ENCODE results near the gene ABO. TPM values are rescaled to one million over a fixed set of nuclear protein-coding genes. Genes with fewer than 3 reads are reported as not detected.
"Not testable (repeated sequence)": the region's sequence is repeated elsewhere in the genome, so short reads cannot be mapped to it uniquely, and the experiment has no call there.

Gene ABO
- total and polyA plus RNA-seq, 2 donors = 0.14 to 1.3 TPM

- not testable (repeated sequence) for H3K36me3 ChIP-seq (ENCODE audit: control insufficient read depth in 2 of 2, insufficient read depth in 2 of 2, low read length in 1 of 2); H3K4me1 ChIP-seq (ENCODE audit: control insufficient read depth in 2 of 2, insufficient read depth in 2 of 2, low read length in 2 of 2); H3K27me3 ChIP-seq (ENCODE audit: control insufficient read depth in 2 of 2, insufficient read depth in 1 of 2, low read length in 1 of 2); DNase-seq (ENCODE audit: low read depth in 6 of 9, low spot score in 9 of 9); H3K27ac ChIP-seq (ENCODE audit: low read depth in 1 of 2, low read length in 1 of 2); H3K9me3 ChIP-seq (ENCODE audit: control insufficient read depth in 2 of 2, insufficient read depth in 1 of 2, low read length in 1 of 2); H3K4me3 ChIP-seq (ENCODE audit: low read length in 2 of 2)
- 90% methylated on average over 16 of the region's 16 CpGs for WGBS
Measured at GRCh38 chr9:133299996-133300395, 25.0 kb upstream of the ABO start.

DNA sequence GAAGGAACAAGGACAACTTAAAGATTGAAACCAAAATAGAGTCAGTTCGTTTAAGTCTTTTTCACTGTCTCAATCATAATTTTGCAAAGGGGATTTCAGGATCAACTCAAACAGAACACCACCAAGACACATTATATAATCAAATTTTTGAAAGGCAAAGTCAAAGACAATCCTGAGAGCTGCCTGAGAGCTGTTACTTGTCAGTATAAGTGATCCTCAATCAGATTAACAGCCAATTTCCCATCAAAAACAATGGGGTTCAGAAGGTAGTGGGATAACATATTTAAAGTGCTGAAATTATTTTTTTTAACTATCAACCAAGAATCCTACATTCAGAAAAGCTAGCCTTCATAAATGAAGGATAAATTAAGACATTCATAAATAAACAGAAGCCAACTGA lies 19.3 kb upstream of the ABO start:
- Histone ChIP-seq H3K4me3 (ENCODE audit: low read length in 2 of 2) (no peak overlapping the region), H3K9me3 (ENCODE audit: control insufficient read depth in 2 of 2, insufficient read depth in 1 of 2, low read length in 1 of 2) (peaks cover 2 to 3% of the 10 kb centered on the region in 2 donors), H3K27ac (ENCODE audit: low read depth in 1 of 2, low read length in 1 of 2) (no peak overlapping the region), H3K4me1 (ENCODE audit: control insufficient read depth in 2 of 2, insufficient read depth in 2 of 2, low read length in 2 of 2) (no peaks in the 10 kb centered on the region), H3K36me3 (ENCODE audit: control insufficient read depth in 2 of 2, insufficient read depth in 2 of 2, low read length in 1 of 2) (no peaks in the 10 kb centered on the region), H3K27me3 (ENCODE audit: control insufficient read depth in 2 of 2, insufficient read depth in 1 of 2, low read length in 1 of 2) (no peaks in the 10 kb centered on the region)
- 78% methylated on average over 1 of the region's 1 CpG for WGBS
- no peak for DNase-seq (ENCODE audit: low read depth in 6 of 9, low spot score in 9 of 9)

GRCh38 chr9:133290751-133291302 lies 15.8 kb upstream of the ABO start:
- Histone ChIP-seq H3K27ac (ENCODE audit: low read depth in 1 of 2, low read length in 1 of 2) (no peak overlapping the region), H3K9me3 (ENCODE audit: control insufficient read depth in 2 of 2, insufficient read depth in 1 of 2, low read length in 1 of 2) (peaks cover 2 to 6% of the 10 kb centered on the region in 2 donors), H3K4me3 (ENCODE audit: low read length in 2 of 2) (no peak overlapping the region), H3K4me1 (ENCODE audit: control insufficient read depth in 2 of 2, insufficient read depth in 2 of 2, low read length in 2 of 2) (no peaks in the 10 kb centered on the region), H3K27me3 (ENCODE audit: control insufficient read depth in 2 of 2, insufficient read depth in 1 of 2, low read length in 1 of 2) (no peaks in the 10 kb centered on the region), H3K36me3 (ENCODE audit: control insufficient read depth in 2 of 2, insufficient read depth in 2 of 2, low read length in 1 of 2) (no peaks in the 10 kb centered on the region)
- WGBS = 89% methylated on average over 2 of the region's 2 CpGs
- DNase-seq (ENCODE audit: low read depth in 6 of 9, low spot score in 9 of 9) = no peak

- Histone ChIP-seq H3K27me3 (ENCODE audit: control insufficient read depth in 2 of 2, insufficient read depth in 1 of 2, low read length in 1 of 2) (no peaks in the 10 kb centered on the region), H3K9me3 (ENCODE audit: control insufficient read depth in 2 of 2, insufficient read depth in 1 of 2, low read length in 1 of 2) (peaks cover 2 to 6% of the 10 kb centered on the region in 2 donors), H3K36me3 (ENCODE audit: control insufficient read depth in 2 of 2, insufficient read depth in 2 of 2, low read length in 1 of 2) (no peaks in the 10 kb centered on the region), H3K27ac (ENCODE audit: low read depth in 1 of 2, low read length in 1 of 2) (no peak overlapping the region), H3K4me1 (ENCODE audit: control insufficient read depth in 2 of 2, insufficient read depth in 2 of 2, low read length in 2 of 2) (no peaks in the 10 kb centered on the region), H3K4me3 (ENCODE audit: low read length in 2 of 2) (no peak overlapping the region)
- no peak for DNase-seq (ENCODE audit: low read depth in 6 of 9, low spot score in 9 of 9)
- 78% methylated on average over 2 of the region's 2 CpGs for WGBS
Measured at GRCh38 chr9:133286523-133286922, 11.5 kb upstream of the ABO start.

DNA sequence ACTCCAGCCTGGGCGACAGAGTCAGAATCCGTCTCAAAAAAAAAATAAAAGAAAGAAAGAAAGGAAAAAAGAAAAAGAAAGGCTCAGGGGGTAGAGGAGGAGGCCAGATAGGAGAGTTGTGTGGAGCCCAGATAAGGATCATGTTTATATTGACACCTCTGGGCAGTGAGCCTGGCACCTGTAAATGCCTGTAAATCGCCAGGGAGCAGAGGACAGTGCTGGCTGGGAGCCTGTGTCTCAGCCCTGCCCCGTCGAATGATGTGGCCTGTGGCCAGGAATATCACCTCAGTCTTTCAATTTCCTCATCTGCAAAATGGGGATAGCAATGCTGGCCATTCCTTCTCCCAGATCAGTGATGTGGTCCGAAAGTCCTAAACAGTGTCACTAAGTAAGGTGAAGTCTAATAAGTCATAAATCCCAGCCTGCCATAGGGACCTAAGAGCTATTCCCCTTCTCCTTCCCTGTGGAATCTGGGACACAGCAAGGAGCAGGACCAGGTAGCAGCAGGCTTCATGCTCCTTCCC lies 10.3 kb upstream of the ABO start:
- no peaks in the 10 kb centered on the region for H3K4me1 ChIP-seq (ENCODE audit: control insufficient read depth in 2 of 2, insufficient read depth in 2 of 2, low read length in 2 of 2)
- no peak overlapping the region for H3K27ac ChIP-seq (ENCODE audit: low read depth in 1 of 2, low read length in 1 of 2)
- H3K36me3 ChIP-seq (ENCODE audit: control insufficient read depth in 2 of 2, insufficient read depth in 2 of 2, low read length in 1 of 2) = no peaks in the 10 kb centered on the region
- DNase-seq (ENCODE audit: low read depth in 6 of 9, low spot score in 9 of 9) = no peak
- no peaks in the 10 kb centered on the region for H3K27me3 ChIP-seq (ENCODE audit: control insufficient read depth in 2 of 2, insufficient read depth in 1 of 2, low read length in 1 of 2)
- H3K9me3 ChIP-seq (ENCODE audit: control insufficient read depth in 2 of 2, insufficient read depth in 1 of 2, low read length in 1 of 2) = peaks cover 0 to 2% of the 10 kb centered on the region in 2 donors
- H3K4me3 ChIP-seq (ENCODE audit: low read length in 2 of 2) = no peak overlapping the region
- 93% methylated on average over 6 of the region's 6 CpGs for WGBS

GRCh38 chr9:133284362-133284761 lies 9.4 kb upstream of the ABO start:
- Histone ChIP-seq H3K27me3 (ENCODE audit: control insufficient read depth in 2 of 2, insufficient read depth in 1 of 2, low read length in 1 of 2) (no peaks in the 10 kb centered on the region), H3K4me3 (ENCODE audit: low read length in 2 of 2) (no peak overlapping the region), H3K9me3 (ENCODE audit: control insufficient read depth in 2 of 2, insufficient read depth in 1 of 2, low read length in 1 of 2) (peaks cover 0 to 2% of the 10 kb centered on the region in 2 donors), H3K36me3 (ENCODE audit: control insufficient read depth in 2 of 2, insufficient read depth in 2 of 2, low read length in 1 of 2) (no peaks in the 10 kb centered on the region), H3K27ac (ENCODE audit: low read depth in 1 of 2, low read length in 1 of 2) (no peak overlapping the region), H3K4me1 (ENCODE audit: control insufficient read depth in 2 of 2, insufficient read depth in 2 of 2, low read length in 2 of 2) (no peaks in the 10 kb centered on the region)
- DNase-seq (ENCODE audit: low read depth in 6 of 9, low spot score in 9 of 9) = no peak
- 99% methylated on average over 8 of the region's 8 CpGs for WGBS

DNA sequence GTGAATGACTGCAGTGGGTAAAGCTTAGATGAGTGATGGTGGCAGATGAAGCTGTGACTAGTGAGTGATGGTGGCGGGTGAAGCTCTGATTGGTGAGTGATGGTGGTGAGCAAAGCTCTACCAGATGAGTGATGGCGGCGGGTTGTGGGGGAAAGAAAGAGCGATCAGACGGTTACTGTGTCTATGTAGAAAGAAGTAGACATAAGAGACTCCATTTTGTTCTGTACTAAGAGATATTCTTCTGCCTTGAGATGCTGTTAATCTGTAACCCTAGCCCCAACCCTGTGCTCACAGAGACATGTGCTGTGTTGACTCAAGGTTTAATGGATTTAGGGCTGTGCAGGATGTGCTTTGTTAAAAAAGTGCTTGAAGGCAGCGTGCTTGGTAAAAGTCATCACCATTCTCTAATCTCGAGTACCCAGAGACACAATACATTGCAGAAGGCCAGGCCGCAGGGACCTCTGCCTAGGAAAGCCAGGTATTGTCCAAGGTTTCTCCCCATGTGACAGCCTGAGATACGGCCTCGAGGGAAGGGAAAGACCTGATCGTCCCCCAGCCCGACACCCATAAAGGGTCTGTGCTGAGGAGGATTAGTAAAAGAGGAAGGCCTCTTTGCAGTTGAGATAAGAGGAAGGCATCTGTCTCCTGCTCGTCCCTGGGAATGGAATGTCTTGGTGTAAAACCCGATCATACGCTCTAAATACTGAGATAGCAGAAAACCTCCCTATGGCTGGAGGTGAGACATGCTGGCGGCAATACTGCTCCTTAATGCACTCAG lies 8.4 kb upstream of the ABO start:
- DNase-seq (ENCODE audit: low read depth in 6 of 9, low spot score in 9 of 9) = not testable (repeated sequence)

GRCh38 chr9:133282464-133283238 lies 7.7 kb upstream of the ABO start:
- no peak for DNase-seq (ENCODE audit: low read depth in 6 of 9, low spot score in 9 of 9)
- H3K27me3 ChIP-seq (ENCODE audit: control insufficient read depth in 2 of 2, insufficient read depth in 1 of 2, low read length in 1 of 2) = peaks cover 2 to 8% of the 10 kb centered on the region in 2 donors
- H3K9me3 ChIP-seq (ENCODE audit: control insufficient read depth in 2 of 2, insufficient read depth in 1 of 2, low read length in 1 of 2) = peaks cover 0 to 8% of the 10 kb centered on the region in 2 donors
- H3K4me3 ChIP-seq (ENCODE audit: low read length in 2 of 2) = no peak overlapping the region
- H3K27ac ChIP-seq (ENCODE audit: low read depth in 1 of 2, low read length in 1 of 2) = no peak overlapping the region
- H3K36me3 ChIP-seq (ENCODE audit: control insufficient read depth in 2 of 2, insufficient read depth in 2 of 2, low read length in 1 of 2) = no peaks in the 10 kb centered on the region
- no peaks in the 10 kb centered on the region for H3K4me1 ChIP-seq (ENCODE audit: control insufficient read depth in 2 of 2, insufficient read depth in 2 of 2, low read length in 2 of 2)
- 65% methylated on average over 7 of the region's 7 CpGs for WGBS

More for the DNA sequence above, 8.4 kb upstream of the ABO start:
- not testable (repeated sequence) for H3K27ac ChIP-seq (ENCODE audit: low read depth in 1 of 2, low read length in 1 of 2); H3K4me3 ChIP-seq (ENCODE audit: low read length in 2 of 2); H3K27me3 ChIP-seq (ENCODE audit: control insufficient read depth in 2 of 2, insufficient read depth in 1 of 2, low read length in 1 of 2); H3K9me3 ChIP-seq (ENCODE audit: control insufficient read depth in 2 of 2, insufficient read depth in 1 of 2, low read length in 1 of 2); H3K36me3 ChIP-seq (ENCODE audit: control insufficient read depth in 2 of 2, insufficient read depth in 2 of 2, low read length in 1 of 2); H3K4me1 ChIP-seq (ENCODE audit: control insufficient read depth in 2 of 2, insufficient read depth in 2 of 2, low read length in 2 of 2)
- WGBS = 96% methylated on average over 16 of the region's 16 CpGs

DNA sequence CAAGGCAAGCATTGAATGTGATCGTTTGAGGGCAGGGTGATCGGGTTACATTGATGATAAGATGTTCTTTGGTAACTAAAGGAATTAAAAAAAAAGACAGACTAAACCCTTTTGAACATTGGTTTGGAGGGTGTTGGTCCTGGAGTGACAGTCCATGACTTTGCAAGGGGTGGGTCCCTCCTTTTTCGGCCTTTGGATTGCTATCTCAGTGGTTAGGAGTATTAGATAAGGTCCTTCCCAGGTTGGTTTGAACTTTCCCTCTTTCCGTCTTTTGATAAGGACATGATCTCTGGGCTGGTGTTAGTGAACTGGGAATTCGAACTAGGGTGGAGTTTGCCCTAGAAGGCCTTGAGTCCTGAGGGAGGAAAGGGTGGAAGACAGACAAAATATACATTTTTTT lies 5.4 kb upstream of the ABO start:
- Histone ChIP-seq H3K4me1 (ENCODE audit: control insufficient read depth in 2 of 2, insufficient read depth in 2 of 2, low read length in 2 of 2) (no peaks in the 10 kb centered on the region), H3K27ac (ENCODE audit: low read depth in 1 of 2, low read length in 1 of 2) (no peak overlapping the region), H3K36me3 (ENCODE audit: control insufficient read depth in 2 of 2, insufficient read depth in 2 of 2, low read length in 1 of 2) (no peaks in the 10 kb centered on the region), H3K4me3 (ENCODE audit: low read length in 2 of 2) (no peak overlapping the region), H3K27me3 (ENCODE audit: control insufficient read depth in 2 of 2, insufficient read depth in 1 of 2, low read length in 1 of 2) (peaks cover 14 to 30% of the 10 kb centered on the region in 2 donors), H3K9me3 (ENCODE audit: control insufficient read depth in 2 of 2, insufficient read depth in 1 of 2, low read length in 1 of 2) (peaks cover 0 to 9% of the 10 kb centered on the region in 2 donors)
- WGBS = 89% methylated on average over 5 of the region's 5 CpGs
- DNase-seq (ENCODE audit: low read depth in 6 of 9, low spot score in 9 of 9) = no peak

Measured in thymus (tissue), 11 donors.